ENCODE data around the gene ABI3BP.

DNA sequence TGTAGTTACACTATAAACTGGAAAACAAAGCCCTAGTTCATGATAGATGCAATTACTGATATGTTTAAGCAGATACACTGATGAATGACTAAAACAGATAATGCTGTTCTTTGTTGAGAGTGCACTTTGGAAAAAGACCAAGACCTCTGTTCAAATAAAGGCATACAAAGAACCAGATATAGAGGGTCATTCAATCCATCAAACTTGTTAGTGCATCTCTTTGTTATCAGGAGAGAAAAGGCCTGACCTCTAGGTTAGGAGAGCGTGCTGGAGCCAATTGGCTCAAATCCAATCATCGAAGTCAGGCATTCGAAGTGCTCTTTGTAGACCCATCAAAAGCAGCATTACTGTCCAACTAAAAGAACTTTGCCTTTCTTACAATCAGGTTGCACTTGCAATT lies 159.7 kb downstream of the ABI3BP start:
- TF ChIP-seq EZH2phosphoT487 (IDR thresholded peaks at IDR 0.05; ENCODE audit: borderline replicate concordance, low read depth) = no peak
- TF ChIP-seq, protein P1, sequence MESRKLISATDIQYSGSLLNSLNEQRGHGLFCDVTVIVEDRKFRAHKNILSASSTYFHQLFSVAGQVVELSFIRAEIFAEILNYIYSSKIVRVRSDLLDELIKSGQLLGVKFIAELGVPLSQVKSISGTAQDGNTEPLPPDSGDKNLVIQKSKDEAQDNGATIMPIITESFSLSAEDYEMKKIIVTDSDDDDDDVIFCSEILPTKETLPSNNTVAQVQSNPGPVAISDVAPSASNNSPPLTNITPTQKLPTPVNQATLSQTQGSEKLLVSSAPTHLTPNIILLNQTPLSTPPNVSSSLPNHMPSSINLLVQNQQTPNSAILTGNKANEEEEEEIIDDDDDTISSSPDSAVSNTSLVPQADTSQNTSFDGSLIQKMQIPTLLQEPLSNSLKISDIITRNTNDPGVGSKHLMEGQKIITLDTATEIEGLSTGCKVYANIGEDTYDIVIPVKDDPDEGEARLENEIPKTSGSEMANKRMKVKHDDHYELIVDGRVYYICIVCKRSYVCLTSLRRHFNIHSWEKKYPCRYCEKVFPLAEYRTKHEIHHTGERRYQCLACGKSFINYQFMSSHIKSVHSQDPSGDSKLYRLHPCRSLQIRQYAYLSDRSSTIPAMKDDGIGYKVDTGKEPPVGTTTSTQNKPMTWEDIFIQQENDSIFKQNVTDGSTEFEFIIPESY (IDR thresholded peaks at IDR 0.05; ENCODE audit: borderline replicate concordance, low read depth) = no peak
